GM18505 (cell line): ENCODE data around the gene AP4S1.

Experiments
- ATAC-seq: cut with Tn5 transposase; IDR thresholded peaks from one replicate; pipeline ENCODE4 v1.9.1; 2021; ENCODE audit not compliant: unreplicated experiment
- POLR2A ChIP-seq: IDR thresholded peaks from 4 replicates; pipeline ENCODE4 v1.6.1; 2011; ENCODE audit warnings: borderline replicate concordance; ENCODE audit not compliant: insufficient read depth, insufficient read length; ENCODE audit errors: extremely low read depth

The AP4S1 gene

DNA sequence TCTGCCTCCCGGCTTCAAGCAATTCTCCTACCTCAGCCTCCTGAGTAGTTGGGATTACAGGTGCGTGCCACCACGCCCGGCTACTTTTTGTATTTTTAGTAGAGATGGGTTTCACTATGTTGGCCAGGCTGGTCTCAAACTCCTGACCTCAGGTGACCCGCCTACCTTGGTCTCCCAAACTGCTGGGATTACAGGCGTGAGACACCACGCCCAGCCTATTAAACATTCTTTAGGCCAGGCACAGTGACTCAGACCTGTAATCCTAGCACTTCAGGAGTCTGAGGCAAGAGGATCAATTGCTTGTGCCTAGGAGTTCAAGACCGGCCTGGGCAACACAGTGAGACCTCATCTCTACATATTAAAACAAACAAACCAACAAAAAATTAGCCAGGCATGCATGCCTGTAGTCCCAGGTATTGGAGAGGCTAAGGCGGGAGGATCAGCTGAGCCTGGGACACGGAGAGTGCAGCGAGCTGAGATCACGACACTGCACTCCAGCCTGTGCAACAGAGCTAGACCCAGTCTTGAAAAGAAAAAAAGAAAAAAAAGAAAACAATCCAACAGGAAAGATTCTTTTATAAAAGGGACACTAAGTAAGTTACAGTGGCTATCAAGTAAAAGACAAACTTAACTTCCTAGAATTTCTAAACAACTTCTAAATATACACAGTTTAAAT, 111.9 kb downstream of the AP4S1 start:
- TF ChIP-seq POLR2A, result no peak
- ATAC-seq, result no peak

DNA sequence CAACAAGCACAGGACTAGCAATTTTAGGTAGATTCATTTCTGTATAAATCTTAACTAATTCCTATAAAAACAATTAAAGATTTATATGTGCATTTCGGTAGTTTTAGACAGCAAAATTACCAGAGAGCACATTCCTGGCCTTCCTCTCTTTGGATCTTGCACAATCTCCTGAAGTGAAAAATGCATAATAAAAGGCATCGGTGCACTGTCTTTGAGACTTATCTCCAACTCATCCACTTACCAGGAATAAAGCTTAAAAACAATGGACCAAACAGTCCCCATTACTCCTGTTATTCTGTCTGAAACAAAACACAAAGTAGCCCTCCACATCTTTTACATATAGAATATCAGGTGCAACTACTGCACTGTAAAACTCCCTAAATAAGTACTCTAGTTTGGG, 112.9 kb downstream of the AP4S1 start:
- no peak for TF ChIP-seq POLR2A
- no peak for ATAC-seq

DNA sequence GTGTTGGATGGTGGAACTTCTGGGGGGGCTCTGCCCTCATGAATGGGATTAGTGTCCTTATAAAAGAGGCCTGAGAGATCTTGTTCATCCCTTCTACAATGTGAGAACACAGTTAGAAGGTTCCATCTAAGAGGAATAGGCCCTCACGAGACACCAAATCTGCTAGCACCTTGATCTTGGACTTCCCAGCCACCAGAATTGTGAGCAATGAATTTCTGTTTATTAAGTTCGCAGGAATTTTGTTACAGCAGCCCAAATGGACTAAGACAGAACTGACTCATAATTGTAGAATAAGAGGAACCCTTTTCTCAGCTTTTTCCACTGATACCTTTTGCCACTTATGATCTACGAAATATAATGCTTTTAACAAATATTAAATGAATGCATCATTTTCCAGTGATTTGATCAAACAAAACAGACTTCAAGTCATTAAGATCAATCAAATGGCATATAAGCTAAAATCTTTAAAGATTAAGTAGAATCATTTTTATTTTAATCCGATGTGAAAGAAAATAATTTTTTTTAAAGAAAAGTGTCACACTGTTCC, 113.9 kb downstream of the AP4S1 start:
- no peak for TF ChIP-seq POLR2A
- ATAC-seq, result no peak

DNA sequence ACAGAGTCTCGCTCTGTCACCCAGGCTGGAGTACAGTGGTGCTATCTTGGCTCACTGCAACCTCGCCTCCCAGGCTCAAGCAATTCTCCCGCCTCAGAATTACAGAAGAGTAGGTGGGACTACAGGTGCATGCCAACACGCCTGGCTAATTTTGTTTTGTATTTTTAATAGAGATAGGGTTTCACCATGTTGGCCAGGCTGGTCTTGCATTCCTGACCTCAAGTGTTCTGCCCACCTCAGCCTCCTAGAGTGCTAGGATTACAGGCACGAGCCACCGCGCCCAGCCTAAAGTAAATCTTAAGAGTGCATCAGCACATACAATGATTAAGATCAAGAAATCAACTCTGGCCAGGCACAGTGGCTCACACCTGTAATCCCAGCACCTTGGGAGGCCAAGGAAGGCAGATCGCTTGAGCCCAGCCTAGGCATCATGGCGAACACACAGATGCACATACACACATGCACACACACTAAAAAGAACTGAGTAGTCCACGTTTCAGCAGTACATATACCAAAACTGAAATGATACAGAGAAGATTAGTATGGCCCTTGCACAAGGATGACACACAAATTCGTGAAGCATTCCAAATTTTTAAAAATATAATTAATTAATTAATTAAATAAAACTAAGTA, 117.1 kb downstream of the AP4S1 start:
- no peak for ATAC-seq
- no peak for TF ChIP-seq POLR2A
